GM08714 (cell line): ENCODE results near the gene NELFE.

ENCODE experiments used
- H3K4me3 ChIP-seq: fragments of 200-500 bp; sonication (Bioruptor generic); 2 replicates; pipeline ENCODE4 v1.5.1; 2014; ENCODE audit warnings: mild to moderate bottlenecking, low read length, inconsistent platforms
- ZNF274 ChIP-seq: IDR thresholded peaks from 2 replicates; pipeline ENCODE4 v1.6.1; 2012; ENCODE audit warnings: mild to moderate bottlenecking, low read depth, low read length

NELFE gene

DNA sequence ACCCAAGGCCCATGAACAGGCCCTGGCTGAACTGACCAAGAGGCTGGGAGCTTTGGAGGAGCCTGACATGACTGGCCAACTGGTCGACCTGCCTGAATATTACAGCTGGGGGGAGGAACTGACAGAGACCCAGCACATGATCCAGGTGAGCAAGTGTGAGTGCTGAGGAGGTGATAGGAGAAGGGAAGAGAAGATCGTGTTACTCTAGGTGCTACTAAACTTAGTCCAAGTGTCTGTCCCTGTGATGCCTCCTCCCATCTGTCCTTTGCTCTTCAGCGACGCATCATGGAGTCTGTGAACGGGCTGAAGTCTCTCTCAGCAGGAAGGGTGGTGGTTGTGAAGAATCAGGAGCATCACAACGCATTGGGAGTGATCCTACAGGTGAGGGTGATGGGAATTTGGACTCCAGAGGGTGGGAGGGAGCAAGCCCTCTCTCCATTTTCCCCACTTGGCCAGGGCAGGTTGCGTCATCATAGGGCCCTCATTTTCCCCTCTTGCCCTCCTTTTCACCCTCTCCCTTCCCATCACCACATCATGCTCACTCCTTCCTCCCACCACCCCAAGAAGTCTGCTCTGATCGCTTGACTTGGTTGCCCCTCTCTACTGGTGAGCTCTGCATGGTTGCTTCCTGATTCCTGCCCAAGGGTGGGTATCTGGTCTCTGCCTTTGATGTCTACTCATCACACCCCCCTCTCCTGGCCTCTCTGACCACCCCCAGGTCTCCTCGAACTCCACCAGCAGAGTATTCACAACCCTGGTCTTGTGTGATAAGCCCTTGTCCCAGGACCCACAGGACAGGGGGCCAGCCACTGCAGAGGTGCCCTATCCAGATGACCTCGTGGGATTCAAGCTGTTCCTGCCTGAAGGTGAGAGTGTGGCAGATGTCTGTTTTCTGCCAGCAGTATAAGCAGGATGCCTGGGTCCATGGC is 8.5 kb upstream of the NELFE start:
- H3K4me3 ChIP-seq, result no peak overlapping the region
- no peak for TF ChIP-seq ZNF274

- H3K4me3 ChIP-seq, result no peak overlapping the region
- TF ChIP-seq ZNF274, result no peak
These were observed 7.7 kb upstream of the NELFE start for GRCh38 chr6:31966506-31966905.

DNA sequence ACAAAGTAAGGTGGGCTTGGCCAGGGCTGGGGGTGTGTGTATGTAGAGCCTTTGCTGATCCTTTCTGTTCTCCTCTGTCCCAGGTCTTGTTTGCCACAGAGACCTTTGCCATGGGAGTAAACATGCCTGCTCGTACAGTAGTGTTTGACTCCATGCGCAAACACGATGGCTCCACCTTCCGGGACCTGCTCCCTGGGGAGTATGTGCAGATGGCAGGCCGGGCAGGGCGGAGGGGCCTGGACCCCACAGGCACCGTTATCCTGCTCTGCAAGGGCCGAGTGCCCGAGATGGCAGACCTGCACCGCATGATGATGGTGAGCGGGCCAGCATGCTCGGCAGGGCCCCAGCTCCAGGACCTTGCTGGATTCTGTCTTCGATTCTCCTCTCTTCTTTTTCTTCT is 6.9 kb upstream of the NELFE start:
- TF ChIP-seq ZNF274, result no peak
- no peak overlapping the region for H3K4me3 ChIP-seq

- TF ChIP-seq ZNF274, result no peak
- no peak overlapping the region for H3K4me3 ChIP-seq
These were observed 5.2 kb upstream of the NELFE start for GRCh38 chr6:31963921-31964320.

- TF ChIP-seq ZNF274, result no peak
These were observed 2.8 kb upstream of the NELFE start for GRCh38 chr6:31961616-31962015.

GRCh38 chr6:31958412-31958740 is 395 bp downstream of the NELFE start:
- no peak for TF ChIP-seq ZNF274
- H3K4me3 ChIP-seq, result peak overlapping the region; percentile 90

More at GRCh38 chr6:31961616-31962015, 2.8 kb upstream of the NELFE start:
- H3K4me3 ChIP-seq, result no peak overlapping the region

- no peak overlapping the region for H3K4me3 ChIP-seq
- no peak for TF ChIP-seq ZNF274
These were observed 2.0 kb downstream of the NELFE start for GRCh38 chr6:31956796-31957195.

- H3K4me3 ChIP-seq, result no peak overlapping the region
- TF ChIP-seq ZNF274, result no peak
These were observed 4.3 kb downstream of the NELFE start for GRCh38 chr6:31954511-31954910.

DNA sequence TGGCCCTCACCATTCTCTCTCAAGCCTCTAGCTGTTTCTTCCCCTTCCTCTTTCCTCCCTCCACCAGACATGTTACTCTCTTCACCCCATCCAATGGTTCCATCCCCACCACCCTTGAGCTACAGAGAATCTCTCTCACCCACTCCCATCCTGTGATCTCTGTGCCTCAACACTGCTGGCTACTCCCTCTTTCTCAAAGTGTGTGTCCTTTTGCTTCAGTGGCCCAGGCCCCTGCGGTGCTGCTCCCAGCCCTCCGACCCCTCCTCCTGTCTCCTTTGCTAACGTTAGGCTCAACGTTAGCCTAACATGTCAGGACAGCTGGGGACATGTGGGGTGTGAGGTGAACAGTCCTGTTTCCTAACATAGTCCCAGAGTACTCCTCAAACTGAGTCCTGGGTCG is 5.9 kb downstream of the NELFE start:
- TF ChIP-seq ZNF274, result no peak
- H3K4me3 ChIP-seq, result no peak overlapping the region

DNA sequence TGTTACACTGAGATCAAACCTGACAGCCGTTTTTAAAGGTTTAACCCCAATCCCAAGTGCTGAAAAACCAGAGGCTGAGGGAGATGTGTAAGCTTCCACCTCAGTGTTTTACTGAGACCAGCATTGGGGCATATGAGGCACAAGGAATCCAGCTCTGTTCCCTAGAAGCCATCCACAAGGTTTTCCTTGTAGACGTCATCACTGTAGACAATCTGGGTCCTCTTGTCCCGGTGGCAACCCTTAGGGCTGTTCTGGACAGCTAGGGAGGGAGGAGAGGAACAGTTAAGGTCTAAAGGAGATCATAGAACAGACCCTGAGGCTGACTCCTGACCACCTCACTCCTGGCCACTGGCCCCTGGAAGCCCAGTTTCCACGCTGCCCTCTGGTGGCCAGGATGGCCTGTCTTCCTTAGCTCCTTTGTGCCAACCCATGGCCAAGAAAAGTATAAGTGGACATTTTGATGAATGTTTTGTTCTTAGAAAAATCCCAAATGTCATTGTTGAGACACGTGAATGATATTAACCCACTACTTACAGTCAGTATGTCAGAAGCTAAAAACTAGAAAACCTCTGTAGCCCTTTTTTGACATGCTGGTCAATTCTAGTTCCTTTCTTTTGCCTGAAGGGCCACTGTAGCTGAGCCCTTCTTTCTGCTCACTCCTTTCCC is 6.5 kb downstream of the NELFE start:
- H3K4me3 ChIP-seq, result no peak overlapping the region
- no peak for TF ChIP-seq ZNF274

DNA sequence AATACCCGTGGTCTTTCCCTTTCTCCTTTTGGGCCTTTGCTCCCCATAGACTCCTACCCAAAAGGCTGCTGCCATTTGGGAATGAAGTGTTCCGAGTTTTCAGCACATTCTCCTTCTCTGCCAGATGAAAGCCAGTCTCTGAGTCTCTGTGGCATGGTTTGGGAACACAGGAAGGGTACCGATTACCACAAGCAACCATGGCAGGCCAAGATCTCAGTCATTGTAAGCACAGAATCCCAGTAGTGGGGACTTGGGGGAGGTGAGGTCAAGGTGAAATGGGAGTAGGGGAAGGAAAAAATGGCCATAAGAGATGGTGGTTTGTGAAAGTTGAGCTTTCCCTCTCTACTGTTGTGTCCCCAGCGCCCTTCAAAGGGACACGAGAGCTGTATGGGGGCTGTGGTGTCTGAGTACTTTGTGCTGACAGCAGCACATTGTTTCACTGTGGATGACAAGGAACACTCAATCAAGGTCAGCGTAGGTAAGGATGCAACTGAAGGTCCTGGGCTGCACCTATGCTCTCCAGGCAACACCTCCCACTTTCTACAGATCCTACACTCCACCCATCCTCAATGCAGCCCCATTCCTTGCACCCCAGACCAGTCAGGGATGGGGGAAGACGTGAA is 8.7 kb downstream of the NELFE start:
- H3K4me3 ChIP-seq, result no peak overlapping the region
- no peak for TF ChIP-seq ZNF274

DNA sequence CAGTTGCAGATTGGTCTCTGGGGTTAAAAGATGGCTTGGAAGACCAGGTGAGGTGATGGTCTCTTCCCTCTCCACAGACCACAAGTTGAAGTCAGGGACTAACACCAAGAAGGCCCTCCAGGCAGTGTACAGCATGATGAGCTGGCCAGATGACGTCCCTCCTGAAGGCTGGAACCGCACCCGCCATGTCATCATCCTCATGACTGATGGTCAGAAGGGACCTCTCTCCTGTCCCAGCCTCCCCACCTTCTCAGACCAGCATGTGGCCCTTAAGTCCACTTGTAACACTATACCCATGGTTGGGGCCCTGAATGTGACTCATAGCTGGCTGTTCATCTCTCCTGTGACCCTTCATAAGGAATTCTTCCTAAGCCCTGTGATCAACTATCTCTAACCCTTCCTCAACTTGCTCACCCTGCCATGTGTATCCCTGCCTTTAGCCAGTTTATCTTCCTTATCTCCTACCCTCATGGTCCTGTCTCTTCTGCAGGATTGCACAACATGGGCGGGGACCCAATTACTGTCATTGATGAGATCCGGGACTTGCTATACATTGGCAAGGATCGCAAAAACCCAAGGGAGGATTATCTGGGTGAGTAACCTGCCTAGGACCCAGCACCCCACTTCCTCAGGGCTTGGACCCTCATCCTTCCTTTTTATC is 9.9 kb downstream of the NELFE start:
- H3K4me3 ChIP-seq, result no peak overlapping the region
- TF ChIP-seq ZNF274, result no peak

DNA sequence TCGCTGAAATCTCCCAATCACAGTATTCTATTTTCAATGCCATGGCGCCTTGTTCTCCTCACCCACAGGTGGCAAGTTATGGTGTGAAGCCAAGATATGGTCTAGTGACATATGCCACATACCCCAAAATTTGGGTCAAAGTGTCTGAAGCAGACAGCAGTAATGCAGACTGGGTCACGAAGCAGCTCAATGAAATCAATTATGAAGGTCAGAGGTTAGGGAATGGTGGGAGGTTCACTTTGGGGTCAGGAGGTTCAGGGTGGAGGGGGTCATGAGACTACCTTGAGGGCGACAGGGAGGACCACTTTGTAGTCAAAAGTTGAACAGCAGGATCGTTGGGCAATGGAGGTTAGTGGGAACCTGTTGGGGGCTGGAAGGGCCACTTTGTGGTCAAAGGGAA is 10.5 kb downstream of the NELFE start:
- TF ChIP-seq ZNF274, result no peak
- H3K4me3 ChIP-seq, result no peak overlapping the region

DNA sequence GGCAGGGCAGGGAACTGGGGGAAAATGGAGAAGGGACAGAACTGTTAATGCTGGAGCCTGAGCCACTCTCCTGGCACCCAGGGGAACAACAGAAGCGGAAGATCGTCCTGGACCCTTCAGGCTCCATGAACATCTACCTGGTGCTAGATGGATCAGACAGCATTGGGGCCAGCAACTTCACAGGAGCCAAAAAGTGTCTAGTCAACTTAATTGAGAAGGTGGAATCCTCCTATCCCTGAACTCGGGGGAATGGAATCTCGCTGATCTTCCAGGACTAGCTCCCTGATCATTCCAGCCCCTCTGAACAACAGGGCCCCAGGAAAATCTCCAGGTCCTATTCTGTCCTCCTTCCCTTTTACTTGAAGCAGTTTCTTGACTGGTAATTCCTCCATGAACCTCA is 10.9 kb downstream of the NELFE start:
- H3K4me3 ChIP-seq, result no peak overlapping the region
- TF ChIP-seq ZNF274, result no peak
